Ectodermal cell (in vitro differentiated cells): ENCODE data around the gene ZDHHC9.

Source experiments
- H3K27ac ChIP-seq: 2 replicates; pipeline ENCODE4 v1.7.0; 2013; ENCODE audit warnings: mild to moderate bottlenecking, low read depth, low read length; ENCODE audit not compliant: insufficient read depth, poor library complexity, severe bottlenecking
- H3K27me3 ChIP-seq: 2 replicates; pipeline ENCODE4 v1.7.0; 2013; ENCODE audit warnings: mild to moderate bottlenecking, low read length; ENCODE audit not compliant: insufficient read depth, control insufficient read depth, poor library complexity, severe bottlenecking
- H3K36me3 ChIP-seq: one replicate; pipeline ENCODE4 v1.7.0; 2013; ENCODE audit warnings: low read length; ENCODE audit not compliant: control insufficient read depth, insufficient read depth
- H3K4me1 ChIP-seq: one replicate; pipeline ENCODE4 v1.7.0; 2013; ENCODE audit warnings: low read length; ENCODE audit not compliant: control insufficient read depth, insufficient read depth
- H3K4me3 ChIP-seq: 2 replicates; pipeline ENCODE4 v1.7.0; 2013; ENCODE audit warnings: low read depth, low read length, control low read depth; ENCODE audit not compliant: insufficient read depth
- H3K9me3 ChIP-seq: 2 replicates; pipeline ENCODE4 v1.7.0; 2013; ENCODE audit warnings: mild to moderate bottlenecking, low read length, moderate library complexity; ENCODE audit not compliant: control insufficient read depth
- WGBS, 2 experiments: methylation state at CpG; one replicate each; pipeline ENCODE4 v1.1.7; 2013; ENCODE audit warnings: missing lambda C conversion rate in 2 of 2; 5-methylcytosine and 5-hydroxymethylcytosine counted together

ZDHHC9 gene

GRCh38 chrX:129798456-129798855, 45.2 kb downstream of the ZDHHC9 start:
- Histone ChIP-seq H3K36me3 (no peaks in the 10 kb centered on the region), H3K4me1 (peaks cover 1% of the 10 kb centered on the region), H3K4me3 (no peak overlapping the region), H3K27ac (no peak overlapping the region), H3K27me3 (no peaks in the 10 kb centered on the region), H3K9me3 (no peaks in the 10 kb centered on the region)
- WGBS, 2 experiments = 93 to 100% methylated on average over 3 of the region's 3 CpGs

GRCh38 chrX:129797251-129797906, 46.3 kb downstream of the ZDHHC9 start:
- Histone ChIP-seq H3K27ac (no peak overlapping the region), H3K4me3 (no peak overlapping the region), H3K27me3 (no peaks in the 10 kb centered on the region), H3K4me1 (no peaks in the 10 kb centered on the region), H3K9me3 (no peaks in the 10 kb centered on the region), H3K36me3 (no peaks in the 10 kb centered on the region)
- 93 to 94% methylated on average over 4 of the region's 4 CpGs for WGBS, 2 experiments

GRCh38 chrX:129795584-129795983, 48.1 kb downstream of the ZDHHC9 start:
- H3K9me3 ChIP-seq = no peaks in the 10 kb centered on the region
- no peaks in the 10 kb centered on the region for H3K27me3 ChIP-seq
- H3K36me3 ChIP-seq = no peaks in the 10 kb centered on the region
- 93 to 100% methylated on average over 1 of the region's 1 CpG for WGBS, 2 experiments
- no peak overlapping the region for H3K27ac ChIP-seq
- no peak overlapping the region for H3K4me3 ChIP-seq
- H3K4me1 ChIP-seq = no peaks in the 10 kb centered on the region

- Histone ChIP-seq H3K4me3 (no peak overlapping the region), H3K36me3 (no peaks in the 10 kb centered on the region), H3K27ac (no peak overlapping the region), H3K4me1 (no peaks in the 10 kb centered on the region), H3K27me3 (no peaks in the 10 kb centered on the region), H3K9me3 (no peaks in the 10 kb centered on the region)
- 92 to 93% methylated on average over 20 of the region's 20 CpGs for WGBS, 2 experiments
These were observed 50.0 kb downstream of the ZDHHC9 start for GRCh38 chrX:129793604-129794191.

GRCh38 chrX:129792586-129793291, 50.9 kb downstream of the ZDHHC9 start:
- Histone ChIP-seq H3K27me3 (no peaks in the 10 kb centered on the region), H3K9me3 (no peaks in the 10 kb centered on the region), H3K4me1 (no peaks in the 10 kb centered on the region), H3K36me3 (no peaks in the 10 kb centered on the region), H3K4me3 (no peak overlapping the region), H3K27ac (no peak overlapping the region)
- 96% methylated on average over 18 of the region's 18 CpGs for WGBS, 2 experiments

GRCh38 chrX:129791961-129792570, 51.6 kb downstream of the ZDHHC9 start:
- Histone ChIP-seq H3K36me3 (no peaks in the 10 kb centered on the region), H3K27ac (no peak overlapping the region), H3K4me1 (no peaks in the 10 kb centered on the region), H3K9me3 (no peaks in the 10 kb centered on the region), H3K27me3 (no peaks in the 10 kb centered on the region), H3K4me3 (no peak overlapping the region)
- WGBS, 2 experiments = 94 to 96% methylated on average over 11 of the region's 11 CpGs

- no peaks in the 10 kb centered on the region for H3K9me3 ChIP-seq
- H3K27me3 ChIP-seq = no peaks in the 10 kb centered on the region
- WGBS, 2 experiments = 94 to 96% methylated on average over 8 of the region's 8 CpGs
- no peak overlapping the region for H3K27ac ChIP-seq
- no peaks in the 10 kb centered on the region for H3K4me1 ChIP-seq
- H3K36me3 ChIP-seq = no peaks in the 10 kb centered on the region
- H3K4me3 ChIP-seq = no peak overlapping the region
These were observed 52.4 kb downstream of the ZDHHC9 start for GRCh38 chrX:129791336-129791735.

- Histone ChIP-seq H3K4me1 (no peaks in the 10 kb centered on the region), H3K36me3 (no peaks in the 10 kb centered on the region), H3K4me3 (no peak overlapping the region), H3K27me3 (no peaks in the 10 kb centered on the region), H3K27ac (no peak overlapping the region), H3K9me3 (no peaks in the 10 kb centered on the region)
- 94% methylated on average over 9 of the region's 9 CpGs for WGBS, 2 experiments
These were observed 52.9 kb downstream of the ZDHHC9 start for GRCh38 chrX:129790808-129791207.

- Histone ChIP-seq H3K27ac (no peak overlapping the region), H3K4me1 (no peaks in the 10 kb centered on the region), H3K36me3 (no peaks in the 10 kb centered on the region), H3K4me3 (no peak overlapping the region), H3K27me3 (no peaks in the 10 kb centered on the region), H3K9me3 (no peaks in the 10 kb centered on the region)
- whole genome bisulfite sequencing, 2 experiments = 93 to 94% methylated on average over 3 of the region's 3 CpGs
These were observed 53.5 kb downstream of the ZDHHC9 start for GRCh38 chrX:129790146-129790545.

- WGBS, 2 experiments = 80 to 84% methylated on average over 6 of the region's 6 CpGs
- Histone ChIP-seq H3K4me1 (no peaks in the 10 kb centered on the region), H3K4me3 (no peak overlapping the region), H3K27me3 (no peaks in the 10 kb centered on the region), H3K27ac (no peak overlapping the region), H3K9me3 (no peaks in the 10 kb centered on the region), H3K36me3 (no peaks in the 10 kb centered on the region)
These were observed 55.2 kb downstream of the ZDHHC9 start for GRCh38 chrX:129788527-129788926.
